Measurements from ENCODE around the gene ALDH1B1. TPM values are rescaled to one million over a fixed set of nuclear protein-coding genes. Genes with fewer than 3 reads are reported as not detected.
A peak's percentile ranks its signal among the peaks of the same experiment; 100 is the strongest.

ALDH1B1 gene
- total RNA-seq, 4 donors from 2014 or later, result 253 to 364 (median 272) TPM

- no peak overlapping the region for H3K27ac ChIP-seq (replicated peaks in 1 of 4)
- TF ChIP-seq EP300 (IDR thresholded peaks at IDR 0.05) (no peak), POLR2AphosphoS5 (IDR thresholded peaks at IDR 0.05) (no peak), CTCF (IDR thresholded peaks at IDR 0.05) (no peak), POLR2A (IDR thresholded peaks at IDR 0.05; ENCODE audit: low read depth) (no peak)
- intact Hi-C loops (cut with DNase I), result loop anchor here (10.0 kb wide), 1 partner anchor 522 kb away; no protein-coding TSS in a partner anchor
- no peak overlapping the region for H3K4me3 ChIP-seq
- H3K4me1 ChIP-seq, result no peaks in the 10 kb centered on the region
- no peaks in the 10 kb centered on the region for H3K36me3 ChIP-seq
- H3K27me3 ChIP-seq, result peaks cover 0 to 7% (median 0%) of the 10 kb centered on the region in 4 donors
- DNase-seq (ENCODE audit: extremely low spot score), result no peak
- 89% methylated on average over 2 of the region's 2 CpGs for WGBS
- H3K9me3 ChIP-seq, result no peaks in the 10 kb centered on the region
Measured at GRCh38 chr9:38436708-38437107, 44.2 kb downstream of the ALDH1B1 start.

- no peak overlapping the region for H3K4me3 ChIP-seq
- no peak overlapping the region for H3K27ac ChIP-seq (replicated peaks in 1 of 4)
- no peaks in the 10 kb centered on the region for H3K9me3 ChIP-seq
- no peaks in the 10 kb centered on the region for H3K36me3 ChIP-seq
- no peak for DNase-seq (ENCODE audit: extremely low spot score)
- 74% methylated on average over 7 of the region's 11 CpGs for WGBS
- H3K27me3 ChIP-seq, result peaks cover 0 to 7% (median 0%) of the 10 kb centered on the region in 4 donors
- no peaks in the 10 kb centered on the region for H3K4me1 ChIP-seq
- intact Hi-C loops (cut with DNase I), result loop anchor here (10.0 kb wide), 1 partner anchor 523 kb away; no protein-coding TSS in a partner anchor
- TF ChIP-seq POLR2AphosphoS5 (IDR thresholded peaks at IDR 0.05), result no peak
- TF ChIP-seq EP300 (IDR thresholded peaks at IDR 0.05), result no peak
- no peak for TF ChIP-seq CTCF (IDR thresholded peaks at IDR 0.05)
- TF ChIP-seq POLR2A (IDR thresholded peaks at IDR 0.05; ENCODE audit: low read depth), result no peak
Measured at GRCh38 chr9:38437193-38437823, 44.8 kb downstream of the ALDH1B1 start.

DNA sequence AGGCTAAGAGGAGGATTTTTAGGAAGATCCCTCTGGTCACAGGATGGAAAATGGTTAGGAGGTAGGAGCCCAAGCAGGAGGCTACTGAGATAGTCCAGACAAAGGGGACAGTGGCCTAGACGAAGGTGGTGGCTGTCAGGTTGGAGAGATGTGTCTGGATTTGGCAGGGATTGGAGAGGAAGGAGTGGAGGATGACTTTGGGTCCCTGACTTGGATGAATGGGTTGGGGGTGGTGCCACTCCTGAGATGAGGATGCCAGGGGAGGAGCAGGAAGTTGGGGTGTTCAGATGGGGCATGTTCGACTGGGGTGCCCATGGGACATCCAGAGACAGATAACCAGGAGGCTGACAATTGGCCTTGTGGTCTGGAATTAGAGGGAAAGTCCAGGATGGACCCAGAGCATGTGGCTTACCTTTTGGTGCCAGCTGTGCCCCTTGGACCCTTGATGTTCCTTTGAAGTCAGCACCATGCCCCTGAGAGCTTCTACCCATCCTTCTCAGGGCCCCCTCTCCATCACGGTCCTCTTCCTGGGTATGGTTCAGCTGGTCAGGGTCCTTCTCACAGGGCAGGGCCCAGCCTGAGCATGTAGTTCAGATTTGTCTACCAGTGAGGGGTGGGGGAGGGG, 46.9 kb downstream of the ALDH1B1 start:
- intact Hi-C loops (cut with DNase I), result loop anchor here (10.0 kb wide), 1 partner anchor 525 kb away; no protein-coding TSS in a partner anchor
- DNase-seq (ENCODE audit: extremely low spot score), result peak; percentile 84
- Histone ChIP-seq H3K27ac (replicated peaks in 1 of 4) (no peak overlapping the region), H3K36me3 (no peaks in the 10 kb centered on the region), H3K27me3 (peaks cover 0 to 7% (median 0%) of the 10 kb centered on the region in 4 donors), H3K9me3 (no peaks in the 10 kb centered on the region), H3K4me3 (no peak overlapping the region), H3K4me1 (no peaks in the 10 kb centered on the region)
- TF ChIP-seq POLR2A (IDR thresholded peaks at IDR 0.05; ENCODE audit: low read depth) (no peak), POLR2AphosphoS5 (IDR thresholded peaks at IDR 0.05) (no peak), CTCF (IDR thresholded peaks at IDR 0.05) (no peak), EP300 (IDR thresholded peaks at IDR 0.05) (no peak)
- WGBS, result 70% methylated on average over 2 of the region's 3 CpGs

- Histone ChIP-seq H3K4me1 (no peaks in the 10 kb centered on the region), H3K9me3 (no peaks in the 10 kb centered on the region), H3K27me3 (peaks cover 0 to 7% (median 0%) of the 10 kb centered on the region in 4 donors), H3K27ac (replicated peaks in 1 of 4) (no peak overlapping the region), H3K4me3 (no peak overlapping the region), H3K36me3 (no peaks in the 10 kb centered on the region)
- intact Hi-C loops (cut with DNase I), result loop anchor here (10.0 kb wide), 1 partner anchor 525 kb away; no protein-coding TSS in a partner anchor
- WGBS, result 92% methylated on average over 1 of the region's 1 CpG
- TF ChIP-seq POLR2AphosphoS5 (IDR thresholded peaks at IDR 0.05) (no peak), POLR2A (IDR thresholded peaks at IDR 0.05; ENCODE audit: low read depth) (no peak), EP300 (IDR thresholded peaks at IDR 0.05) (no peak), CTCF (IDR thresholded peaks at IDR 0.05) (no peak)
- peak; percentile 68 for DNase-seq (ENCODE audit: extremely low spot score)
Measured at GRCh38 chr9:38439916-38440301, 47.4 kb downstream of the ALDH1B1 start.
